Panc1 (cell line): Measurements from ENCODE around the gene CCL22.

ENCODE experiments used
- TCF7L2 ChIP-seq: IDR thresholded peaks from 2 replicates; pipeline ENCODE4 v1.6.1; 2011; ENCODE audit warnings: mild to moderate bottlenecking, low read depth, low read length, inconsistent platforms
- TF ChIP-seq, protein P1 (sequence below): fragments of 450-650 bp; IDR thresholded peaks from 2 replicates; pipeline ENCODE4 v1.5.1; 2017; ENCODE audit warnings: mild to moderate bottlenecking

DNA sequence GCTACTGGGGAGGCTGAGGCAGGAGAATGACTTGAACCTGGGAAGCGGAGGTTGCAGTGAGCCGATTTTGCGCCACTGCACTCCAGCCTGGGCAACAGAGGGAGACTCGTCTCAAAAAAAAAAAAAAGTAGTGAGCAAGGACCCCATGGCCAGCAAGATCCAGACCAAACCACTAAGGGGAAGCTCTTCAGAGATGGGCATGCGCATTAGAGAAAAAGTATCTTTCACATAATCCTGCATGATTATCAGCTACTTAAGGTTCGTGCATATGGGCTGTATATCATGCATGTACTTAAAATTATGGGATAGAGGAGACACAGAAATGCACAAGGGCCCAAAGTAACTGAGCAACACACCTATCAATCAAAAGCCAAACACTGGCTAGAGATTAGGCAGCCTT lies 10.7 kb upstream of the CCL22 start:
- TF ChIP-seq, protein P1, sequence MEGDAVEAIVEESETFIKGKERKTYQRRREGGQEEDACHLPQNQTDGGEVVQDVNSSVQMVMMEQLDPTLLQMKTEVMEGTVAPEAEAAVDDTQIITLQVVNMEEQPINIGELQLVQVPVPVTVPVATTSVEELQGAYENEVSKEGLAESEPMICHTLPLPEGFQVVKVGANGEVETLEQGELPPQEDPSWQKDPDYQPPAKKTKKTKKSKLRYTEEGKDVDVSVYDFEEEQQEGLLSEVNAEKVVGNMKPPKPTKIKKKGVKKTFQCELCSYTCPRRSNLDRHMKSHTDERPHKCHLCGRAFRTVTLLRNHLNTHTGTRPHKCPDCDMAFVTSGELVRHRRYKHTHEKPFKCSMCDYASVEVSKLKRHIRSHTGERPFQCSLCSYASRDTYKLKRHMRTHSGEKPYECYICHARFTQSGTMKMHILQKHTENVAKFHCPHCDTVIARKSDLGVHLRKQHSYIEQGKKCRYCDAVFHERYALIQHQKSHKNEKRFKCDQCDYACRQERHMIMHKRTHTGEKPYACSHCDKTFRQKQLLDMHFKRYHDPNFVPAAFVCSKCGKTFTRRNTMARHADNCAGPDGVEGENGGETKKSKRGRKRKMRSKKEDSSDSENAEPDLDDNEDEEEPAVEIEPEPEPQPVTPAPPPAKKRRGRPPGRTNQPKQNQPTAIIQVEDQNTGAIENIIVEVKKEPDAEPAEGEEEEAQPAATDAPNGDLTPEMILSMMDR, result no peak
- TF ChIP-seq TCF7L2, result no peak
